PFSK-1 (cell line): Measurements from ENCODE around the gene FBXO30.

Experiments
- POLR2AphosphoS5 ChIP-seq: IDR thresholded peaks from 2 replicates; pipeline ENCODE4 v1.6.1; 2012; ENCODE audit warnings: low read depth, mild to moderate bottlenecking, control low read depth, low read length, moderate library complexity
- SIN3A ChIP-seq: IDR thresholded peaks from 2 replicates; pipeline ENCODE4 v1.6.1; 2012; ENCODE audit warnings: mild to moderate bottlenecking, low read length, moderate library complexity, borderline replicate concordance; ENCODE audit not compliant: insufficient read depth

- no peak for TF ChIP-seq SIN3A
- no peak for TF ChIP-seq POLR2AphosphoS5
Observed at GRCh38 chr6:145863366-145863765, 48.8 kb upstream of the FBXO30 start.
